ENCODE results near the gene NDUFAF4. TPM values are rescaled to one million over a fixed set of nuclear protein-coding genes. Genes with fewer than 3 reads are reported as not detected.

Gene NDUFAF4
- total RNA-seq, 2 experiments from 2014 or later: 65.4 to 84.6 TPM

GRCh38 chr6:96864216-96865054, 33.3 kb downstream of the NDUFAF4 start:
- intact Hi-C loops (cut with DNase I, micrococcal nuclease): no loop called here
- Mint-ChIP-seq H3K4me1 (no peaks in the 10 kb centered on the region), H3K9me3 (ENCODE audit: low read depth) (peaks cover 6% of the 10 kb centered on the region), H3K36me3 (ENCODE audit: low read depth) (no peaks in the 10 kb centered on the region), H3K27ac (no peak overlapping the region), H3K27me3 (peaks cover 32% of the 10 kb centered on the region), H3K4me3 (no peak overlapping the region)
- POLR2A ChIA-PET: no interaction called here
- CTCF ChIA-PET: interaction anchor here (0.6 to 1.9 kb wide), 4 partner anchors 13 to 1639 kb away, joined by 3 to 6 read pairs (median 4); no protein-coding TSS in a partner anchor
- DNase-seq (no peak), ATAC-seq (no peak)

DNA sequence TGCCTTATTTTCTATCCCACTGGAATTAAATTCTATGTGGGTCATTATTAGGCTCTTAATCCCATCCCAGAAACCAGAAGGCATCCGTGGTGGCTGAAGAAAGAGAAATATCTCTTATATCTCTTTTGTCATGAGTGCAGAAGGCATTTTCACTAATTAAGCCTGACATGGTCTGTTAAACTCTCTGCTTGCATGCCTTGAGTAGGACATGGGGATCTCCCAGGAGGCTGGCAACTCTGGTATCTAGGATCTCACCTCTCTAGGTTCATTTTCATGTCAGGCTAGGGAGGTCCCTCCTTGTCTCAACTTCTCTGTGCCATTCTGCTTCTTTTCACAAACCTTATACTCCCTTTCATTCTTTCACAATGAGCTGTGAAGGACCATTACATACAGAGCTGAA, 35.1 kb downstream of the NDUFAF4 start:
- Mint-ChIP-seq H3K27ac (no peak overlapping the region), H3K4me1 (no peaks in the 10 kb centered on the region), H3K36me3 (ENCODE audit: low read depth) (no peaks in the 10 kb centered on the region), H3K27me3 (peaks cover 30% of the 10 kb centered on the region), H3K9me3 (ENCODE audit: low read depth) (peaks cover 6% of the 10 kb centered on the region), H3K4me3 (no peak overlapping the region)
- no peak for ATAC-seq
- CTCF ChIA-PET: no interaction called here
- intact Hi-C loops (cut with DNase I, micrococcal nuclease): no loop called here
- DNase-seq: no peak
- POLR2A ChIA-PET: no interaction called here

DNA sequence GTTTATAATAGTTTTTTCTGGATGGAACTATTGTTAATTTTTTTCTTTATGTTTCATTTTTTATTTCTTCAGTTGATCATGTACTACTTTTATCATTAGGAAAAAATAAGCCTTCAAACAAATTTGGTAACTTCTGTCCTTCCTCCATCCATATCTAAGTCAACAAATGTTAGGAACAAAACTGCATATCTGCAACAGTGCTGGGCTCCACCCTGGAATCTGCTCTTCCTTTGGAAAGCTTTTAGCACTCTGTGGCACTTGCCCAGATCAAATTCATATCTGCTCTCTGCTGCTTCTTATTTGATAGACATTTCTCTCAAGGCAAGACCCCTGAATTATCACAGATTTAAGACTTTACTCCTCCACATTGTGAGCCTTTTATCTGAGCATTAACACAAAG, 36.1 kb downstream of the NDUFAF4 start:
- POLR2A ChIA-PET: no interaction called here
- ATAC-seq (no peak), DNase-seq (no peak)
- intact Hi-C loops (cut with DNase I, micrococcal nuclease): no loop called here
- Mint-ChIP-seq H3K27ac (no peak overlapping the region), H3K4me1 (no peaks in the 10 kb centered on the region), H3K27me3 (peaks cover 32% of the 10 kb centered on the region), H3K9me3 (ENCODE audit: low read depth) (peaks cover 6% of the 10 kb centered on the region), H3K4me3 (no peak overlapping the region), H3K36me3 (ENCODE audit: low read depth) (no peaks in the 10 kb centered on the region)
- CTCF ChIA-PET: interaction anchor here (0.6 kb wide), 1 partner anchor 310 kb away, joined by 3 read pairs; no protein-coding TSS in a partner anchor

- H3K36me3 Mint-ChIP-seq (ENCODE audit: low read depth): no peaks in the 10 kb centered on the region
- intact Hi-C loops (cut with DNase I, micrococcal nuclease): no loop called here
- no peak overlapping the region for H3K4me3 Mint-ChIP-seq
- ATAC-seq (no peak), DNase-seq (no peak)
- H3K4me1 Mint-ChIP-seq: no peaks in the 10 kb centered on the region
- peaks cover 18% of the 10 kb centered on the region for H3K27me3 Mint-ChIP-seq
- POLR2A ChIA-PET: no interaction called here
- H3K9me3 Mint-ChIP-seq (ENCODE audit: low read depth): peaks cover 6% of the 10 kb centered on the region
- no peak overlapping the region for H3K27ac Mint-ChIP-seq
- CTCF ChIA-PET: no interaction called here
These were observed 40.8 kb downstream of the NDUFAF4 start for GRCh38 chr6:96856856-96857255.

DNA sequence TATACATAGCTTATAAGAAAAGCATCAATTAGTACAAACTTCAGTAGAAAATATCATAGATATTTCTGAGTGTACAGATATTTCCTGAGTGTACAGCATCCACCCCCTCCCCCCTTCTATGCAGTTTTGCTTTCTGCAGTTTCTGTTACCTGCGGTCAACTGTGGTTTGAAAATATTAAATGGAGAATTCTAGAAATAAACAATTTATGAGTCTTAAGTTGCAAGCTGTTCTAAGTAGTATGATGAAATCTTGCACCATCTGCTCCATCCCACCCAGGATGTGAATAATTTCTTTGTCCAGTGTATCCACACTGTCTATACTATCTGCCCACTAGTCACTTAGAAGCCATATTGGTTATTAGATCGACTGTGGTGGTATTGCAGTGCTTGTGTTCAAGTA, 44.6 kb downstream of the NDUFAF4 start:
- no peaks in the 10 kb centered on the region for H3K4me1 Mint-ChIP-seq
- no peak overlapping the region for H3K4me3 Mint-ChIP-seq
- H3K9me3 Mint-ChIP-seq (ENCODE audit: low read depth): no peaks in the 10 kb centered on the region
- H3K36me3 Mint-ChIP-seq (ENCODE audit: low read depth): no peaks in the 10 kb centered on the region
- H3K27me3 Mint-ChIP-seq: peaks cover 2% of the 10 kb centered on the region
- POLR2A ChIA-PET: no interaction called here
- no peak for ATAC-seq
- DNase-seq: no peak
- CTCF ChIA-PET: no interaction called here
- intact Hi-C loops (cut with DNase I, micrococcal nuclease): no loop called here
- no peak overlapping the region for H3K27ac Mint-ChIP-seq

DNA sequence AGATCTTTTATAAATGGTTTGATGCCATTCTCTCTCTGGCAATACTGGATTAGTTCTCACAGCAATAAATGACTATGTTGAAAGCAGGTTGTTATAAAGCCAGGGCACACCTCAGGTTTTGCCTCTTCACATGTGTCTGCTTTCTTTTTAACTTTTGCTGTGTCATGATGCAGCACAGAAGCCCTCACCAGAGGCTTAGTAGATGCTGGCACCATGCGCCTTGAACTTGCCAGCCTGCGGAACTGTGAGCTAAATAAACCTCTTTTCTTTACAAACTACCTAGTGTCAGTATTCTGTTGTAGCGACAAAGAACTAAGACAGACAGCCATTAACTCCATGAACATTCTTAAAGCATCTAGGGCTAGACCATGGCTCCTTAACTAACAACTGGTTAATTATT, 45.1 kb downstream of the NDUFAF4 start:
- H3K4me3 Mint-ChIP-seq: no peak overlapping the region
- no peaks in the 10 kb centered on the region for H3K4me1 Mint-ChIP-seq
- H3K27me3 Mint-ChIP-seq: peaks cover 2% of the 10 kb centered on the region
- intact Hi-C loops (cut with DNase I, micrococcal nuclease): no loop called here
- no peak overlapping the region for H3K27ac Mint-ChIP-seq
- DNase-seq: no peak
- ATAC-seq: no peak
- ChIA-PET CTCF (no interaction called here), POLR2A (no interaction called here)
- H3K36me3 Mint-ChIP-seq (ENCODE audit: low read depth): no peaks in the 10 kb centered on the region
- peaks cover under 1% of the 10 kb centered on the region for H3K9me3 Mint-ChIP-seq (ENCODE audit: low read depth)

DNA sequence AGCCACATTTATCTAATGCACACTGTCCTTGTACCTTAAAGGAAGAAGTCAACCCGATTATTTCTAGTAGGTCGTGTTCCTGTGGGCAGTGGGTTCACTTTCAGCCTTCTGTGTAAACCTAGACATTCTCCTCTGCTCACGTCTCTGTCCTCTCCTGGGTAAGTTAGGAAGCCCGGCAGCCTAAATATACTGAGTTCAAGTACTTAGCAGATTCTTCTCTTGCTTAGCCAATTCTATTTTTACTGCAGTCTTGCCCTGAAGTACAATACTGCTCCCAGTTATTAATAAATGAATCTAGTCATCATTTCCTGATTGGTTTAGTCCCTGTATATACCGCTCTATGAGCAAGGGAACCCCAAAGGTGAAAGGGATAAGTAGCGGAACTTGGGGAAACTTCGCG, 45.8 kb downstream of the NDUFAF4 start:
- DNase-seq (no peak), ATAC-seq (no peak)
- ChIA-PET CTCF (no interaction called here), POLR2A (no interaction called here)
- Mint-ChIP-seq H3K27ac (no peak overlapping the region), H3K4me3 (no peak overlapping the region), H3K9me3 (ENCODE audit: low read depth) (peaks cover 1% of the 10 kb centered on the region), H3K36me3 (ENCODE audit: low read depth) (no peaks in the 10 kb centered on the region), H3K4me1 (no peaks in the 10 kb centered on the region), H3K27me3 (peaks cover 3% of the 10 kb centered on the region)
- intact Hi-C loops (cut with DNase I, micrococcal nuclease): no loop called here

GRCh38 chr6:96849615-96850014, 48.1 kb downstream of the NDUFAF4 start:
- H3K36me3 Mint-ChIP-seq (ENCODE audit: low read depth): no peaks in the 10 kb centered on the region
- DNase-seq (no peak), ATAC-seq (no peak)
- H3K27ac Mint-ChIP-seq: no peak overlapping the region
- H3K27me3 Mint-ChIP-seq: peaks cover 6% of the 10 kb centered on the region
- intact Hi-C loops (cut with DNase I, micrococcal nuclease): no loop called here
- no peak overlapping the region for H3K4me3 Mint-ChIP-seq
- no peaks in the 10 kb centered on the region for H3K4me1 Mint-ChIP-seq
- ChIA-PET POLR2A (no interaction called here), CTCF (no interaction called here)
- peaks cover 4% of the 10 kb centered on the region for H3K9me3 Mint-ChIP-seq (ENCODE audit: low read depth)

- H3K4me3 Mint-ChIP-seq: no peak overlapping the region
- peaks cover 4% of the 10 kb centered on the region for H3K9me3 Mint-ChIP-seq (ENCODE audit: low read depth)
- no peak overlapping the region for H3K27ac Mint-ChIP-seq
- ATAC-seq: no peak
- POLR2A ChIA-PET: no interaction called here
- no peaks in the 10 kb centered on the region for H3K4me1 Mint-ChIP-seq
- intact Hi-C loops (cut with DNase I, micrococcal nuclease): no loop called here
- H3K27me3 Mint-ChIP-seq: peaks cover 13% of the 10 kb centered on the region
- no peak for DNase-seq
- CTCF ChIA-PET: no interaction called here
- no peaks in the 10 kb centered on the region for H3K36me3 Mint-ChIP-seq (ENCODE audit: low read depth)
These were observed 53.2 kb downstream of the NDUFAF4 start for GRCh38 chr6:96844530-96844929.

DNA sequence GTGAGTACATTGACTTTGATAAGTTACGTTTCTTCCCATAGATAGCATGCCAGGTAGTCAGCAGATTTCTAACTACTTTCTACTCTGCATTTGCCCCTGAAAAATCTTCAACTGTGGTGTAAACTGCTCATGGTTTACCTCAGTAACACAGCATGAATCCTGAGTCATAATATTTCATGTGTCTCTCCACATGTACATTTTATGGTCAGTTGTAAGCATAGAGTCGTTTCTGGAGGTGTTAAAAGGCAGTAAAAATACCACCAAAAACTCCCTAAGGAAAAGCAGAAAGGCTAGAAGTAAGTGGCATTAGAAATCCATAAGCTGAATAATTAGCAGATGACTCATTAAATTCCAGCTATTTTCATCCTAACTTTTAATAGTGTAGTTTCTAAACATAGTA, 56.3 kb downstream of the NDUFAF4 start:
- DNase-seq (no peak), ATAC-seq (no peak)
- POLR2A ChIA-PET: no interaction called here
- peaks cover 3% of the 10 kb centered on the region for H3K9me3 Mint-ChIP-seq (ENCODE audit: low read depth)
- CTCF ChIA-PET: no interaction called here
- H3K27me3 Mint-ChIP-seq: peaks cover 25% of the 10 kb centered on the region
- no peak overlapping the region for H3K4me3 Mint-ChIP-seq
- H3K4me1 Mint-ChIP-seq: peaks cover 8% of the 10 kb centered on the region
- H3K27ac Mint-ChIP-seq: no peak overlapping the region
- H3K36me3 Mint-ChIP-seq (ENCODE audit: low read depth): no peaks in the 10 kb centered on the region
- intact Hi-C loops (cut with DNase I, micrococcal nuclease): no loop called here
